Prostate gland (tissue), 2 donors: ENCODE measurements around the gene GOLGA2.

Experiments used
- CTCF ChIP-seq, 4 experiments: fragments of 200-600 bp in 2 of 4; fragments of 450-650 bp in 2 of 4; sonication (generic) in 2 of 4; IDR thresholded peaks; 1 replicate in 3 of 4; 2 replicates in 1 of 4; pipeline ENCODE4 v1.5.1; 2016 to 2019; ENCODE audit warnings: antibody characterized with exemption in 4 of 4, mild to moderate bottlenecking in 2 of 4, moderate library complexity in 2 of 4
- POLR2AphosphoS5 ChIP-seq: sonication (generic); formaldehyde crosslinking; IDR thresholded peaks from one replicate; pipeline ENCODE4 v1.6.1; 2017; ENCODE audit warnings: antibody characterized with exemption

GRCh38 chr9:128206916-128207910 is 68.6 kb downstream of the GOLGA2 start:
- TF ChIP-seq CTCF (IDR thresholded peaks at IDR 0.05) (no peak), POLR2AphosphoS5 (no peak)
